CD14-positive monocyte (primary cell): ENCODE measurements around the gene OR10H4. TPM values are rescaled to one million over a fixed set of nuclear protein-coding genes. Genes with fewer than 3 reads are reported as not detected.

Experiments used
- DNase-seq, 3 donors: peaks; one replicate each; pipeline ENCODE4 v3.0.0-alpha.2; 2011 to 2022
- H2AFZ ChIP-seq: 2 replicates; pipeline ENCODE4 v1.6.0; 2012; ENCODE audit warnings: mild to moderate bottlenecking, low read depth, low read length, inconsistent platforms; ENCODE audit not compliant: insufficient read depth, poor library complexity, severe bottlenecking
- H3K27ac ChIP-seq, 2 donors: 1 replicate in 1 of 2; 2 replicates in 1 of 2; pipeline ENCODE4 v1.5.1; 2012 to 2013; ENCODE audit warnings: low read length in 2 of 2, control low read depth in 1 of 2, inconsistent platforms in 1 of 2, low read depth in 1 of 2, mild to moderate bottlenecking in 1 of 2
- H3K27me3 ChIP-seq, 2 donors: one replicate each; pipeline versions ENCODE4 v1.6.0 to v1.6.1; 2011 to 2013; ENCODE audit warnings: low read length in 2 of 2; ENCODE audit not compliant: control insufficient read depth in 2 of 2, insufficient read depth in 2 of 2
- H3K36me3 ChIP-seq, 2 donors: replicated peaks in 1 of 2; 1 replicate in 1 of 2; 2 replicates in 1 of 2; pipeline versions ENCODE4 v1.5.1 to v1.6.1; 2012 to 2013; ENCODE audit warnings: low read length in 2 of 2, control low read depth in 1 of 2, inconsistent platforms in 1 of 2, mild to moderate bottlenecking in 1 of 2; ENCODE audit not compliant: insufficient read depth in 2 of 2, control insufficient read depth in 1 of 2
- H3K4me1 ChIP-seq, 2 donors: 1 replicate in 1 of 2; 2 replicates in 1 of 2; pipeline versions ENCODE4 v1.5.1 to v1.6.1; 2012 to 2013; ENCODE audit warnings: low read length in 2 of 2, control low read depth in 1 of 2, inconsistent platforms in 1 of 2, mild to moderate bottlenecking in 1 of 2, moderate library complexity in 1 of 2; ENCODE audit not compliant: insufficient read depth in 2 of 2, control insufficient read depth in 1 of 2
- H3K4me2 ChIP-seq: replicated peaks from 2 replicates; pipeline ENCODE3; 2012; ENCODE audit warnings: low read length, moderate library complexity, mild to moderate bottlenecking; ENCODE audit not compliant: poor library complexity, severe bottlenecking; ENCODE audit errors: extremely low read depth
- H3K4me3 ChIP-seq, 3 experiments: fragments of 200-600 bp in 1 of 3; sonication (generic) in 1 of 3; replicated peaks in 1 of 3; 1 replicate in 2 of 3; 2 replicates in 1 of 3; pipeline ENCODE4 v1.5.1; 2011 to 2013; ENCODE audit warnings: low read length in 3 of 3, mild to moderate bottlenecking in 3 of 3, control low read depth in 2 of 3, low read depth in 2 of 3, inconsistent platforms in 1 of 3, moderate library complexity in 1 of 3
- H3K79me2 ChIP-seq: 2 replicates; pipeline ENCODE4 v1.6.0; 2012; ENCODE audit warnings: mild to moderate bottlenecking, control low read depth, inconsistent platforms, low read length, moderate library complexity; ENCODE audit not compliant: insufficient read depth
- H3K9ac ChIP-seq: 2 replicates; pipeline ENCODE4 v1.6.0; 2017; ENCODE audit warnings: low read length, mild to moderate bottlenecking; ENCODE audit not compliant: insufficient read depth, poor library complexity, severe bottlenecking
- H3K9me3 ChIP-seq, 2 donors: replicated peaks in 1 of 2; 1 replicate in 1 of 2; 2 replicates in 1 of 2; pipeline versions ENCODE4 v1.5.1 to v1.6.1; 2012 to 2013; ENCODE audit warnings: low read length in 2 of 2, control low read depth in 1 of 2; ENCODE audit not compliant: control insufficient read depth in 1 of 2, insufficient read depth in 1 of 2
- H4K20me1 ChIP-seq: 2 replicates; pipeline ENCODE4 v1.6.0; 2012; ENCODE audit warnings: mild to moderate bottlenecking, low read length, control low read depth, moderate library complexity; ENCODE audit not compliant: insufficient read depth
- H3K27ac Mint-ChIP-seq, 7 donors: one replicate each; pipeline ENCODE4 v1.8.0; 2020; ENCODE audit warnings: mild to moderate bottlenecking in 7 of 7, mixed read lengths in 7 of 7, moderate library complexity in 6 of 7, inconsistent platforms in 2 of 7
- H3K27me3 Mint-ChIP-seq, 3 donors: one replicate each; pipeline ENCODE4 v1.8.0; 2021 to 2022; ENCODE audit warnings: low read depth in 3 of 3, mild to moderate bottlenecking in 3 of 3, mixed read lengths in 3 of 3, moderate library complexity in 3 of 3, inconsistent platforms in 1 of 3
- H3K36me3 Mint-ChIP-seq, 2 donors: one replicate each; pipeline ENCODE4 v1.8.0; 2020; ENCODE audit warnings: mixed read lengths in 2 of 2, inconsistent platforms in 1 of 2, mild to moderate bottlenecking in 1 of 2
- H3K4me1 Mint-ChIP-seq: one replicate; pipeline ENCODE4 v1.8.0; 2020; ENCODE audit warnings: mild to moderate bottlenecking, mixed read lengths
- H3K4me3 Mint-ChIP-seq, 2 donors: one replicate each; pipeline ENCODE4 v1.8.0; 2020; ENCODE audit warnings: mild to moderate bottlenecking in 2 of 2, mixed read lengths in 2 of 2, moderate library complexity in 1 of 2
- H3K9me3 Mint-ChIP-seq, 7 donors: one replicate each; pipeline ENCODE4 v1.8.0; 2020 to 2022; ENCODE audit warnings: mixed read lengths in 7 of 7, mild to moderate bottlenecking in 6 of 7, moderate library complexity in 6 of 7, inconsistent platforms in 2 of 7
- CTCF ChIP-seq: fragments of 200-600 bp; IDR thresholded peaks from one replicate; pipeline ENCODE4 v1.8.0; 2022; ENCODE audit warnings: antibody characterized with exemption, mild to moderate bottlenecking
- WGBS: methylation state at CpG from one replicate; pipeline ENCODE4 v1.1.5; 2013; ENCODE audit warnings: missing lambda C conversion rate; ENCODE audit not compliant: insufficient coverage; 5-methylcytosine and 5-hydroxymethylcytosine counted together
- intact Hi-C, 2 donors: fragments of 100-400 bp; cut with micrococcal nuclease; formaldehyde crosslinking; loops; one replicate each; pipeline versions ENCODE4 v1.15.0 to v1.15.1; 2023
- polyA plus RNA-seq, 3 donors: library from polyadenylated mRNA; depleted of rRNA in 1 of 3; unstranded in 2 of 3; stranded (reverse) in 1 of 3; fragments of 300-500 nt in 2 of 3; fragments of >200 nt in 1 of 3; fragmentation: Illumina TruSeq in 2 of 3; gene quantifications; 1 replicate in 2 of 3; 2 replicates in 1 of 3; pipeline ENCODE4 v1.2.3, GENCODE V29; 2012 to 2021

Gene OR10H4
- polyA plus RNA-seq, 3 donors, result not detected

GRCh38 chr19:15995536-15995935 is 46.7 kb downstream of the OR10H4 start:
- Mint-ChIP-seq H3K9me3 (peaks cover 12 to 34% (median 21%) of the 10 kb centered on the region in 7 donors), H3K27me3 (peaks cover 0 to 7% (median 2%) of the 10 kb centered on the region in 3 donors), H3K4me1 (no peaks in the 10 kb centered on the region), H3K27ac (peak overlapping the region in 1 of 7 donors; percentile 13), H3K36me3 (peaks cover 0 to 5% of the 10 kb centered on the region in 2 donors), H3K4me3 (no peak overlapping the region)
- Histone ChIP-seq H4K20me1 (no peaks in the 10 kb centered on the region), H3K27me3 (no peaks in the 10 kb centered on the region), H3K4me3 (no peak overlapping the region), H3K36me3 (no peaks in the 10 kb centered on the region), H3K9me3 (peaks cover 5 to 14% of the 10 kb centered on the region in 2 donors), H2AFZ (no peak overlapping the region), H3K9ac (no peak overlapping the region), H3K4me1 (peaks cover 0 to under 1% of the 10 kb centered on the region in 2 donors), H3K27ac (no peak overlapping the region), H3K4me2 (no peak overlapping the region), H3K79me2 (no peaks in the 10 kb centered on the region)
- 82% methylated on average over 6 of the region's 6 CpGs for WGBS
- TF ChIP-seq CTCF, result no peak
- intact Hi-C loops, result no loop called here
- no peak for DNase-seq

- Histone ChIP-seq H4K20me1 (no peaks in the 10 kb centered on the region), H3K79me2 (no peaks in the 10 kb centered on the region), H3K4me1 (peaks cover 24 to 27% of the 10 kb centered on the region in 2 donors), H3K4me2 (no peak overlapping the region), H3K27me3 (no peaks in the 10 kb centered on the region), H3K4me3 (no peak overlapping the region), H3K9me3 (peaks cover 5 to 14% of the 10 kb centered on the region in 2 donors), H2AFZ (no peak overlapping the region), H3K36me3 (no peaks in the 10 kb centered on the region), H3K9ac (no peak overlapping the region), H3K27ac (no peak overlapping the region)
- peaks cover 0 to 5% of the 10 kb centered on the region in 2 donors for H3K36me3 Mint-ChIP-seq
- no peak for DNase-seq
- H3K27me3 Mint-ChIP-seq, result peaks cover 0 to 5% (median 2%) of the 10 kb centered on the region in 3 donors
- 100% methylated on average over 1 of the region's 4 CpGs for WGBS
- no peak overlapping the region for H3K27ac Mint-ChIP-seq
- peaks cover 26% of the 10 kb centered on the region for H3K4me1 Mint-ChIP-seq
- peaks cover 4 to 25% (median 16%) of the 10 kb centered on the region in 7 donors for H3K9me3 Mint-ChIP-seq
- H3K4me3 Mint-ChIP-seq, result no peak overlapping the region
- TF ChIP-seq CTCF, result no peak
- intact Hi-C loops, result no loop called here
Observed at GRCh38 chr19:15998166-15998565, 49.4 kb downstream of the OR10H4 start.

Other genes starting within 250 kb of the OR10H4 start
- gene OR10H2, start 221.0 kb upstream of the OR10H4 start, polyA plus RNA-seq, result not detected
- not detected for gene OR10H3, start 211.0 kb upstream of the OR10H4 start, polyA plus RNA-seq
- not detected for gene OR10H5, start 161.3 kb upstream of the OR10H4 start, polyA plus RNA-seq
- gene OR10H1, start 133.3 kb upstream of the OR10H4 start, polyA plus RNA-seq, result not detected
- not detected for gene CYP4F2, start 50.9 kb upstream of the OR10H4 start, polyA plus RNA-seq
- not detected for gene CYP4F11, start 14.5 kb upstream of the OR10H4 start, polyA plus RNA-seq
- gene TPM4, start 127.5 kb downstream of the OR10H4 start, polyA plus RNA-seq, result 100 to 1,000 TPM; 144 to 170 (median 146) TPM
- gene RAB8A, start 162.9 kb downstream of the OR10H4 start, polyA plus RNA-seq, result 100 to 1,000 TPM; 109 to 124 (median 114) TPM
- gene HSH2D, start 194.7 kb downstream of the OR10H4 start, polyA plus RNA-seq, result 100 to 1,000 TPM in 1 of 3 donors, 10 to 100 TPM in 2; 13.8 to 106 (median 16.7) TPM
- gene CIB3, start 224.5 kb downstream of the OR10H4 start, polyA plus RNA-seq, result not detected
- 100 to 1,000 TPM in 2 of 3 donors, 10 to 100 TPM in 1; 92.2 to 245 (median 219) TPM for gene FAM32A, start 236.4 kb downstream of the OR10H4 start, polyA plus RNA-seq
- 100 to 1,000 TPM; 103 to 134 (median 133) TPM for gene AP1M1, start 248.9 kb downstream of the OR10H4 start, polyA plus RNA-seq